CD8-positive, alpha-beta memory T cell (primary cell): ENCODE results near the gene PIK3AP1. TPM values are rescaled to one million over a fixed set of nuclear protein-coding genes. Genes with fewer than 3 reads are reported as not detected.

Source experiments
- CTCF ChIA-PET: fragments of 350-600 bp; sonication (Branson Sonifier 250); formaldehyde crosslinking; loops from one replicate; lab custom pipeline; 2021; ENCODE audit warnings: antibody characterized with exemption; lab: Charles Lee
- POLR2A ChIA-PET: fragments of 350-600 bp; sonication (Branson Sonifier 250); formaldehyde crosslinking; loops from one replicate; lab custom pipeline; 2021; ENCODE audit warnings: antibody characterized with exemption; lab: Charles Lee
- DNase-seq, 5 donors: peaks; one replicate each; pipeline versions ENCODE4 v3.0.0 to v3.0.0-alpha.2; 2020 to 2022; ENCODE audit warnings: mixed read lengths in 1 of 5
- H3K27ac ChIP-seq: one replicate; pipeline ENCODE4 v1.7.0; 2013; ENCODE audit warnings: low read depth, mild to moderate bottlenecking, low read length, moderate library complexity
- H3K27me3 ChIP-seq: 2 replicates; pipeline ENCODE4 v1.7.0; 2013; ENCODE audit warnings: low read length, mild to moderate bottlenecking; ENCODE audit not compliant: insufficient read depth, poor library complexity, severe bottlenecking
- H3K36me3 ChIP-seq: 2 replicates; pipeline ENCODE4 v1.7.0; 2013; ENCODE audit warnings: mild to moderate bottlenecking, low read length, moderate library complexity; ENCODE audit not compliant: insufficient read depth
- H3K4me1 ChIP-seq: 2 replicates; pipeline ENCODE4 v1.7.0; 2013; ENCODE audit warnings: mild to moderate bottlenecking, low read length, moderate library complexity; ENCODE audit not compliant: insufficient read depth
- H3K4me3 ChIP-seq: 2 replicates; pipeline ENCODE4 v1.7.0; 2013; ENCODE audit warnings: mild to moderate bottlenecking, low read length
- H3K9me3 ChIP-seq: 2 replicates; pipeline ENCODE4 v1.7.0; 2013; ENCODE audit warnings: mild to moderate bottlenecking, low read length
- H3K27ac Mint-ChIP-seq, 8 donors: one replicate each; pipeline ENCODE4 v1.8.0; 2020 to 2021; ENCODE audit warnings: mixed read lengths in 8 of 8, mild to moderate bottlenecking in 6 of 8, inconsistent platforms in 3 of 8, moderate library complexity in 3 of 8
- H3K27me3 Mint-ChIP-seq, 2 donors: one replicate each; pipeline ENCODE4 v1.8.0; 2020 to 2021; ENCODE audit warnings: mixed read lengths in 2 of 2, mild to moderate bottlenecking in 1 of 2, moderate library complexity in 1 of 2
- H3K36me3 Mint-ChIP-seq, 3 donors: one replicate each; pipeline ENCODE4 v1.8.0; 2020 to 2021; ENCODE audit warnings: mixed read lengths in 3 of 3, inconsistent platforms in 1 of 3, mild to moderate bottlenecking in 1 of 3
- H3K4me1 Mint-ChIP-seq, 3 donors: one replicate each; pipeline ENCODE4 v1.8.0; 2020 to 2021; ENCODE audit warnings: mixed read lengths in 3 of 3, inconsistent platforms in 1 of 3, mild to moderate bottlenecking in 1 of 3
- H3K4me3 Mint-ChIP-seq, 7 donors: one replicate each; pipeline ENCODE4 v1.8.0; 2020 to 2021; ENCODE audit warnings: mixed read lengths in 7 of 7, mild to moderate bottlenecking in 6 of 7, moderate library complexity in 4 of 7, inconsistent platforms in 2 of 7
- H3K9me3 Mint-ChIP-seq, 5 donors: one replicate each; pipeline ENCODE4 v1.8.0; 2020 to 2022; ENCODE audit warnings: mixed read lengths in 5 of 5, mild to moderate bottlenecking in 3 of 5, moderate library complexity in 2 of 5, inconsistent platforms in 1 of 5
- polyA plus RNA-seq: library from polyadenylated mRNA; unstranded; fragments of 300-500 nt; fragmentation: Illumina TruSeq; gene quantifications from one replicate; pipeline ENCODE4 v1.2.3, GENCODE V29; 2021
- total RNA-seq, 2 experiments: library from RNA; stranded (reverse); gene quantifications; one replicate each; pipeline ENCODE4 v1.2.3, GENCODE V29; 2021

The PIK3AP1 gene
- total and polyA plus RNA-seq, 3 experiments from 2014 or later = 5.7 to 37.0 (median 6.7) TPM

DNA sequence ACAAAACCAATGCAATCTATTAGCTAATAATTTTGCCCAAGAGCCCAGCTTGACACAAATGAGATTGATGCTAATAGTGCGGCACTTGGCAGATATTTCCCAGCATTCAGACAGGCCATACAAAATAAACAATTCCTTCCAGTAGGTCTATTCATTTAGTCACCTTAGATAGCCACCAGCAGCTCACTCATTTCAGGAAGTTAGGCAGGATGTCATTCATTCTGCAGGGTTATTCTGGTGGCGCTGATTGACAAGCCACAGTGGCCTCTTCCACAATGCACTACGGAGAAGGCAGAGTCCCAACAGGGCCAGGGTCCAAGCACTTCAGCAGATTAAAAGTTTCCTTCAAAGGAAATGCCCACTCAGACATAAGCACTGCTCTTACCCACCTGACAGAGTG is 55.8 kb downstream of the PIK3AP1 start:
- no peaks in the 10 kb centered on the region for H3K27me3 Mint-ChIP-seq
- H3K9me3 ChIP-seq = no peaks in the 10 kb centered on the region
- no peak overlapping the region for H3K4me3 ChIP-seq
- H3K27me3 ChIP-seq = no peaks in the 10 kb centered on the region
- no peaks in the 10 kb centered on the region for H3K4me1 ChIP-seq
- H3K27ac Mint-ChIP-seq = peak overlapping the region in 3 of 8 donors; percentile 15 to 38 (median 20)
- H3K36me3 ChIP-seq = no peaks in the 10 kb centered on the region
- POLR2A ChIA-PET = no interaction called here
- peaks cover 29 to 33% (median 31%) of the 10 kb centered on the region in 3 donors for H3K4me1 Mint-ChIP-seq
- no peak overlapping the region for H3K27ac ChIP-seq
- H3K9me3 Mint-ChIP-seq = no peaks in the 10 kb centered on the region
- no peak for DNase-seq
- CTCF ChIA-PET = interaction anchor here (1.0 to 1.3 kb wide), 3 partner anchors 9 to 54 kb away, joined by 3 to 5 read pairs (median 4); no protein-coding TSS in a partner anchor
- peaks cover 0 to 3% (median 2%) of the 10 kb centered on the region in 3 donors for H3K36me3 Mint-ChIP-seq
- peak overlapping the region in 2 of 7 donors; percentile 26 to 64 for H3K4me3 Mint-ChIP-seq

DNA sequence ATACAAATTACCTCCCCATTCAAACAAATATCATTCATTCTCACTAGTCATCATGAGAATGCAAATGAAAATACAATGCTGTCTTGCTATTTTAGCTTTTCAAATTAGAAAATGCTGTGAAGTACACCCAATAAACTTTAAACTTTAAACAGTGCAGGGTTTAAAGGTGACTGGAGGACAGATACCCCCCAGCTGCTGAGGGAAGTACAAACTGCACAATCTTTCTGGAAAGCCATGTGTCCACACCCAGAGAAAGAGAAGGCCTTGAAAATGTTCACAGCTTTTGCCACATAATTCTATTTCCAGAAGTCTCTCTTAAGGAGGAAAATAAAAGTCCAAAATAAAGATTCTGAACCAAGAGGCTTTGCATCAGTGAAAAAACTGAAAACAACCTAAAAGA is 56.5 kb downstream of the PIK3AP1 start:
- peak overlapping the region in 5 of 8 donors; percentile 35 to 64 (median 59) for H3K27ac Mint-ChIP-seq
- CTCF ChIA-PET = interaction anchor here (1.0 to 1.3 kb wide), 4 partner anchors 10 to 55 kb away, joined by 3 to 5 read pairs (median 4); no protein-coding TSS in a partner anchor
- Histone ChIP-seq H3K27ac (no peak overlapping the region), H3K4me1 (no peaks in the 10 kb centered on the region), H3K9me3 (no peaks in the 10 kb centered on the region), H3K36me3 (no peaks in the 10 kb centered on the region), H3K27me3 (no peaks in the 10 kb centered on the region), H3K4me3 (no peak overlapping the region)
- no peak overlapping the region for H3K4me3 Mint-ChIP-seq
- POLR2A ChIA-PET = no interaction called here
- no peaks in the 10 kb centered on the region for H3K27me3 Mint-ChIP-seq
- H3K9me3 Mint-ChIP-seq = no peaks in the 10 kb centered on the region
- DNase-seq = no peak
- H3K4me1 Mint-ChIP-seq = peaks cover 24 to 35% (median 32%) of the 10 kb centered on the region in 3 donors
- peaks cover 0 to 3% (median 2%) of the 10 kb centered on the region in 3 donors for H3K36me3 Mint-ChIP-seq

DNA sequence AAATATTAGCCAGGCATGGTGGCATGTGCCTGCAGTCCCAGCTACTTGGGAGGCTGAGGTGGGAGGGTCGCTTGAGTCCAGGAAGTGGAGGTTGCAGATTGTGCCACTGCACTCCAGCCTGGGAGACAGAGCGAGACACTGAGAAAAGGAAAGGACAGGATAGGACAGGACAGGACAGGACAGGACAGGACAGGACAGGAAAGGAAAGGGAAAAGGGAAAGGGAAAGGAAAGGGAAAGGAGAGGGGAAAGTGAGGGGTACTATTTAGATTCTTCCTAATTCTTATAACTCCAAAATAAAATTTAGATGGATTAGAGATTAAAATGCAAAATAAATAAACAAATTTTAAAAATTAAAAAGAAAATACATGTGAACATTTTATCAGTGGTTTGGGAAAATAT is 58.7 kb downstream of the PIK3AP1 start:
- Mint-ChIP-seq H3K4me3 (no peak overlapping the region), H3K9me3 (no peaks in the 10 kb centered on the region), H3K27ac (peak overlapping the region in 2 of 8 donors; percentile 36 to 75), H3K27me3 (no peaks in the 10 kb centered on the region), H3K36me3 (peaks cover 0 to 3% (median 2%) of the 10 kb centered on the region in 3 donors), H3K4me1 (peaks cover 24 to 38% (median 30%) of the 10 kb centered on the region in 3 donors)
- no peaks in the 10 kb centered on the region for H3K9me3 ChIP-seq
- no peaks in the 10 kb centered on the region for H3K27me3 ChIP-seq
- DNase-seq = no peak
- no peak overlapping the region for H3K4me3 ChIP-seq
- no peak overlapping the region for H3K27ac ChIP-seq
- H3K36me3 ChIP-seq = no peaks in the 10 kb centered on the region
- no peaks in the 10 kb centered on the region for H3K4me1 ChIP-seq
- CTCF ChIA-PET = no interaction called here
- POLR2A ChIA-PET = no interaction called here

DNA sequence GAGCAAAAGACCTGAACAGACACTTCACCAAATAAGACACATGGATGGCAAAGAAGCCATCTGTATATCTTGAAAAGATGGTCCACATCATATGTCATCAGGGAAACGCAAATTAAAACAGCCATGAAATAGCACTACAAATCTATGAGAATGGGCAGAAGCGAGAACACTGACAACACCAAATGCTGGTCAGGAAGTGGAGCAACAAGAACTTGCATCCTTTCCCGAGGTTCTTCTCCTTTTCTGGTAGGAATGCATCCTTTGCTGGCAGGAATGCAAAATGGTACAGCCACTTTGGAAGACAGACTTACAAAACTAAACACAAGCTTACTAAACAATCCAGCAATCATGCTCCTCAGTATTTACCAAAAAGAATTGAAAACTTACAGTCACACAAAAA is 60.0 kb downstream of the PIK3AP1 start:
- H3K27ac Mint-ChIP-seq = peak overlapping the region in 1 of 8 donors; percentile 61
- Histone ChIP-seq H3K27ac (no peak overlapping the region), H3K4me1 (no peaks in the 10 kb centered on the region)

DNA sequence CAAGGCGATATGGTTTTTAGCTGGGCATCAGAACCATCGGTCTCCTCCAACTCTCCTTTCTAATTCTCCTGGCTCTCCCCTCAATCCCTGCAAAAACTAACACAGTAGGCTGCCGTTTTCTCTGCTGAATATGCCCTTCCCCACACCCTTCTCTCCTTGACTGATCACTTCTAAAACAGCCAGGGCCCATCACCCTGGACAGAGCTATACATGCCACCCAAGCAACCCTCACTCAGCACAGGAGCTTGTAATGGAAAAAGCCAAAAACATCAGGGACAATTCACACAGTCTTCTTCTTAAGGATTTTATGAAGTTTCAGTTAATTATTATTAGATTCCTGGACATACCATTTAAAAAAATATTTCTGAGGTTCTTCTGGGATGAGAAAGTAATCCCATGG is 61.5 kb downstream of the PIK3AP1 start:
- Histone ChIP-seq H3K36me3 (no peaks in the 10 kb centered on the region), H3K4me1 (no peaks in the 10 kb centered on the region), H3K27ac (no peak overlapping the region), H3K4me3 (no peak overlapping the region), H3K27me3 (no peaks in the 10 kb centered on the region), H3K9me3 (no peaks in the 10 kb centered on the region)
- Mint-ChIP-seq H3K9me3 (no peaks in the 10 kb centered on the region), H3K4me3 (peak overlapping the region in 1 of 7 donors; percentile 4), H3K4me1 (peaks cover 15 to 42% (median 38%) of the 10 kb centered on the region in 3 donors), H3K27ac (peak overlapping the region in 1 of 8 donors; percentile 85), H3K27me3 (no peaks in the 10 kb centered on the region), H3K36me3 (peaks cover 5 to 17% (median 9%) of the 10 kb centered on the region in 3 donors)
- ChIA-PET CTCF (no interaction called here), POLR2A (no interaction called here)
- no peak for DNase-seq

More for the DNA sequence above, 60.0 kb downstream of the PIK3AP1 start:
- ChIA-PET CTCF (no interaction called here), POLR2A (no interaction called here)
- no peaks in the 10 kb centered on the region for H3K27me3 Mint-ChIP-seq
- no peaks in the 10 kb centered on the region for H3K9me3 Mint-ChIP-seq
- no peaks in the 10 kb centered on the region for H3K36me3 ChIP-seq
- peaks cover 2 to 10% (median 6%) of the 10 kb centered on the region in 3 donors for H3K36me3 Mint-ChIP-seq
- H3K4me3 Mint-ChIP-seq = no peak overlapping the region
- H3K27me3 ChIP-seq = no peaks in the 10 kb centered on the region
- no peak overlapping the region for H3K4me3 ChIP-seq
- H3K4me1 Mint-ChIP-seq = peaks cover 25 to 48% (median 40%) of the 10 kb centered on the region in 3 donors
- H3K9me3 ChIP-seq = no peaks in the 10 kb centered on the region
- DNase-seq = no peak

DNA sequence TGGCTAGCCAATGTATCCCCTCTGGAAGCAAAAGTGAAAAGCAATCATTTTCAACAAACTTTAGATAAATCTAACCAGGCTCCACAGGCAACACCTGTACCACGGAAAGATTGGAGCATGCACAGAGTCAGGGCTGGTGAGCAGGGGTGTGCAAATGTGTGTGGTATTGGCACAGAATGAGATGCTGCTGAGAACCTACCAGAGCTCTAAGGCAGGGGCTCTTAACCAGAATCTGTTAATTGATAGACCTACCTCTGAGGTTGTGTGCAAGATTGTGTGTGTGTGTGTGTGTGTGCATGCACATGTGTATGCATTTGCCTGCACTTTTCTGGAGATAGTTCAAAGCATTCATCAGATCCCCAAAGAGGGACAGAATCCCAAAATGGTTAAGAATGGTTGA is 62.9 kb downstream of the PIK3AP1 start:
- no peak overlapping the region for H3K4me3 ChIP-seq
- Mint-ChIP-seq H3K27ac (peak overlapping the region in 4 of 8 donors; percentile 35 to 79 (median 68)), H3K4me1 (peaks cover 18 to 44% (median 37%) of the 10 kb centered on the region in 3 donors), H3K4me3 (peak overlapping the region in 1 of 7 donors; percentile 79), H3K36me3 (peaks cover 5 to 17% (median 9%) of the 10 kb centered on the region in 3 donors), H3K9me3 (no peaks in the 10 kb centered on the region), H3K27me3 (no peaks in the 10 kb centered on the region)
- ChIA-PET POLR2A (no interaction called here), CTCF (interaction anchor here (0.7 kb wide), 1 partner anchor 41 kb away, joined by 3 read pairs; no protein-coding TSS in a partner anchor)
- H3K9me3 ChIP-seq = no peaks in the 10 kb centered on the region
- H3K4me1 ChIP-seq = no peaks in the 10 kb centered on the region
- no peak overlapping the region for H3K27ac ChIP-seq
- no peak for DNase-seq
- no peaks in the 10 kb centered on the region for H3K27me3 ChIP-seq
- H3K36me3 ChIP-seq = no peaks in the 10 kb centered on the region

- H3K36me3 ChIP-seq = no peaks in the 10 kb centered on the region
- H3K9me3 ChIP-seq = no peaks in the 10 kb centered on the region
- Mint-ChIP-seq H3K27me3 (no peaks in the 10 kb centered on the region), H3K36me3 (peaks cover 5 to 21% (median 13%) of the 10 kb centered on the region in 3 donors), H3K4me3 (peak overlapping the region in 2 of 7 donors; percentile 32 to 79), H3K9me3 (no peaks in the 10 kb centered on the region), H3K4me1 (peaks cover 23 to 49% (median 42%) of the 10 kb centered on the region in 3 donors), H3K27ac (peak overlapping the region in 3 of 8 donors; percentile 56 to 83 (median 62))
- peaks cover 2% of the 10 kb centered on the region for H3K4me1 ChIP-seq
- H3K4me3 ChIP-seq = no peak overlapping the region
- H3K27me3 ChIP-seq = no peaks in the 10 kb centered on the region
- POLR2A ChIA-PET = interaction anchor here (0.5 kb wide), 1 partner anchor 811 kb away, joined by 4 read pairs; no protein-coding TSS in a partner anchor
- H3K27ac ChIP-seq = no peak overlapping the region
- CTCF ChIA-PET = interaction anchor here (1.7 kb wide), 1 partner anchor 16 kb away, joined by 4 read pairs; no protein-coding TSS in a partner anchor
- DNase-seq = no peak
Observed at GRCh38 chr10:96656839-96657238, 63.5 kb downstream of the PIK3AP1 start.

- peak overlapping the region in 2 of 7 donors; percentile 33 to 51 for H3K4me3 Mint-ChIP-seq
- Histone ChIP-seq H3K9me3 (no peaks in the 10 kb centered on the region), H3K36me3 (no peaks in the 10 kb centered on the region), H3K4me1 (peaks cover 8% of the 10 kb centered on the region), H3K4me3 (no peak overlapping the region), H3K27ac (no peak overlapping the region), H3K27me3 (no peaks in the 10 kb centered on the region)
- peaks cover 30 to 55% (median 44%) of the 10 kb centered on the region in 3 donors for H3K4me1 Mint-ChIP-seq
- no peak for DNase-seq
- no peaks in the 10 kb centered on the region for H3K9me3 Mint-ChIP-seq
- H3K27ac Mint-ChIP-seq = peak overlapping the region in 5 of 8 donors; percentile 44 to 94 (median 62)
- peaks cover 5 to 23% (median 12%) of the 10 kb centered on the region in 3 donors for H3K36me3 Mint-ChIP-seq
- ChIA-PET CTCF (interaction anchor here (1.7 kb wide), 1 partner anchor 15 kb away, joined by 4 read pairs; no protein-coding TSS in a partner anchor), POLR2A (interaction anchor here (0.5 kb wide), 1 partner anchor 811 kb away, joined by 4 read pairs; no protein-coding TSS in a partner anchor)
- H3K27me3 Mint-ChIP-seq = no peaks in the 10 kb centered on the region
Observed at GRCh38 chr10:96656198-96656577, 64.1 kb downstream of the PIK3AP1 start.
